Measurements from ENCODE around the gene GRK4. TPM values are rescaled to one million over a fixed set of nuclear protein-coding genes. Genes with fewer than 3 reads are reported as not detected.

GRK4 gene
- total RNA-seq, 2 experiments from 2014 or later = 3.0 to 4.4 TPM

- DNase-seq (no peak), ATAC-seq (peak; percentile 77)
- Mint-ChIP-seq H3K4me3 (no peak overlapping the region), H3K36me3 (peaks cover 1% of the 10 kb centered on the region), H3K9me3 (ENCODE audit: low read depth) (peaks cover 4% of the 10 kb centered on the region), H3K27me3 (peaks cover 37% of the 10 kb centered on the region), H3K27ac (no peak overlapping the region), H3K4me1 (peaks cover 12% of the 10 kb centered on the region)
- CTCF ChIA-PET = interaction anchor here (1.2 to 1.3 kb wide), 2 partner anchors 16 to 43 kb away, joined by 4 read pairs; no protein-coding TSS in a partner anchor
These were observed 58.3 kb downstream of the GRK4 start for GRCh38 chr4:3021627-3022026.

GRCh38 chr4:3022112-3022511 lies 58.7 kb downstream of the GRK4 start:
- ATAC-seq = no peak
- Mint-ChIP-seq H3K9me3 (ENCODE audit: low read depth) (peaks cover 4% of the 10 kb centered on the region), H3K4me1 (peaks cover 12% of the 10 kb centered on the region), H3K27me3 (peaks cover 36% of the 10 kb centered on the region), H3K36me3 (peaks cover 1% of the 10 kb centered on the region), H3K4me3 (no peak overlapping the region), H3K27ac (no peak overlapping the region)
- DNase-seq = no peak
- CTCF ChIA-PET = no interaction called here

- ATAC-seq (no peak), DNase-seq (no peak)
- peaks cover 4% of the 10 kb centered on the region for H3K9me3 Mint-ChIP-seq (ENCODE audit: low read depth)
- CTCF ChIA-PET = no interaction called here
- peaks cover 32% of the 10 kb centered on the region for H3K27me3 Mint-ChIP-seq
- peaks cover 1% of the 10 kb centered on the region for H3K36me3 Mint-ChIP-seq
- H3K4me3 Mint-ChIP-seq = no peak overlapping the region
- peaks cover 12% of the 10 kb centered on the region for H3K4me1 Mint-ChIP-seq
- H3K27ac Mint-ChIP-seq = no peak overlapping the region
These were observed 59.3 kb downstream of the GRK4 start for GRCh38 chr4:3022651-3023050.

- Mint-ChIP-seq H3K36me3 (peaks cover 1% of the 10 kb centered on the region), H3K4me3 (no peak overlapping the region), H3K27ac (no peak overlapping the region), H3K4me1 (peaks cover 10% of the 10 kb centered on the region), H3K27me3 (peaks cover 19% of the 10 kb centered on the region), H3K9me3 (ENCODE audit: low read depth) (peaks cover 4% of the 10 kb centered on the region)
- no peak for ATAC-seq
- CTCF ChIA-PET = no interaction called here
- DNase-seq = no peak
These were observed 62.5 kb downstream of the GRK4 start for GRCh38 chr4:3025881-3026280.

- Mint-ChIP-seq H3K36me3 (peaks cover 1% of the 10 kb centered on the region), H3K27ac (no peak overlapping the region), H3K9me3 (ENCODE audit: low read depth) (peaks cover 4% of the 10 kb centered on the region), H3K4me1 (peaks cover 3% of the 10 kb centered on the region), H3K4me3 (no peak overlapping the region), H3K27me3 (peaks cover 24% of the 10 kb centered on the region)
- DNase-seq = no peak
- ATAC-seq = no peak
- CTCF ChIA-PET = interaction anchor here (0.9 kb wide), 1 partner anchor 46 kb away, joined by 4 read pairs; no protein-coding TSS in a partner anchor
These were observed 63.2 kb downstream of the GRK4 start for GRCh38 chr4:3026540-3026939.

- no peak overlapping the region for H3K27ac Mint-ChIP-seq
These were observed 66.1 kb downstream of the GRK4 start for GRCh38 chr4:3029464-3029863.

GRCh38 chr4:3030566-3031356 lies 67.4 kb downstream of the GRK4 start:
- ATAC-seq = no peak
- Mint-ChIP-seq H3K27ac (no peak overlapping the region), H3K36me3 (no peaks in the 10 kb centered on the region), H3K4me3 (no peak overlapping the region), H3K27me3 (peaks cover 15% of the 10 kb centered on the region), H3K4me1 (no peaks in the 10 kb centered on the region), H3K9me3 (ENCODE audit: low read depth) (no peaks in the 10 kb centered on the region)
- CTCF ChIA-PET = no interaction called here
- no peak for DNase-seq

More at GRCh38 chr4:3029464-3029863, 66.1 kb downstream of the GRK4 start:
- no peak overlapping the region for H3K4me3 Mint-ChIP-seq
- CTCF ChIA-PET = no interaction called here
- no peaks in the 10 kb centered on the region for H3K4me1 Mint-ChIP-seq
- no peaks in the 10 kb centered on the region for H3K36me3 Mint-ChIP-seq
- ATAC-seq = no peak
- no peak for DNase-seq
- H3K9me3 Mint-ChIP-seq (ENCODE audit: low read depth) = no peaks in the 10 kb centered on the region
- peaks cover 12% of the 10 kb centered on the region for H3K27me3 Mint-ChIP-seq

- no peaks in the 10 kb centered on the region for H3K9me3 Mint-ChIP-seq (ENCODE audit: low read depth)
- peaks cover 21% of the 10 kb centered on the region for H3K27me3 Mint-ChIP-seq
- H3K36me3 Mint-ChIP-seq = no peaks in the 10 kb centered on the region
- no peaks in the 10 kb centered on the region for H3K4me1 Mint-ChIP-seq
- no peak for ATAC-seq
- CTCF ChIA-PET = interaction anchor here (1.2 kb wide), 1 partner anchor 17 kb away, joined by 3 read pairs; no protein-coding TSS in a partner anchor
- H3K4me3 Mint-ChIP-seq = no peak overlapping the region
- no peak overlapping the region for H3K27ac Mint-ChIP-seq
- DNase-seq = no peak
These were observed 68.1 kb downstream of the GRK4 start for GRCh38 chr4:3031357-3032082.

- Mint-ChIP-seq H3K27ac (no peak overlapping the region), H3K4me3 (no peak overlapping the region), H3K27me3 (peaks cover 26% of the 10 kb centered on the region), H3K4me1 (peaks cover 20% of the 10 kb centered on the region), H3K9me3 (ENCODE audit: low read depth) (no peaks in the 10 kb centered on the region), H3K36me3 (no peaks in the 10 kb centered on the region)
- CTCF ChIA-PET = interaction anchor here (0.5 to 2.1 kb wide), 3 partner anchors 15 to 257 kb away, joined by 3 to 13 read pairs (median 4); no protein-coding TSS in a partner anchor
- DNase-seq = no peak
- no peak for ATAC-seq
These were observed 70.9 kb downstream of the GRK4 start for GRCh38 chr4:3034231-3034630.

GRCh38 chr4:3035249-3035648 lies 71.9 kb downstream of the GRK4 start:
- H3K4me1 Mint-ChIP-seq = peaks cover 24% of the 10 kb centered on the region
- no peak overlapping the region for H3K27ac Mint-ChIP-seq
- no peak overlapping the region for H3K4me3 Mint-ChIP-seq
- CTCF ChIA-PET = interaction anchor here (0.9 to 1.7 kb wide), 3 partner anchors 14 to 71 kb away, joined by 3 to 4 read pairs (median 4); no protein-coding TSS in a partner anchor
- H3K36me3 Mint-ChIP-seq = no peaks in the 10 kb centered on the region
- peaks cover 26% of the 10 kb centered on the region for H3K27me3 Mint-ChIP-seq
- H3K9me3 Mint-ChIP-seq (ENCODE audit: low read depth) = no peaks in the 10 kb centered on the region
- ATAC-seq (no peak), DNase-seq (no peak)

- peaks cover 28% of the 10 kb centered on the region for H3K4me1 Mint-ChIP-seq
- H3K4me3 Mint-ChIP-seq = no peak overlapping the region
- H3K27ac Mint-ChIP-seq = no peak overlapping the region
- DNase-seq (no peak), ATAC-seq (no peak)
- peaks cover 25% of the 10 kb centered on the region for H3K27me3 Mint-ChIP-seq
- no peaks in the 10 kb centered on the region for H3K36me3 Mint-ChIP-seq
- CTCF ChIA-PET = interaction anchor here (0.9 to 4.2 kb wide), 3 partner anchors 20 to 72 kb away, joined by 3 to 26 read pairs (median 4); no protein-coding TSS in a partner anchor
- H3K9me3 Mint-ChIP-seq (ENCODE audit: low read depth) = no peaks in the 10 kb centered on the region
These were observed 72.3 kb downstream of the GRK4 start for GRCh38 chr4:3035674-3036073.

GRCh38 chr4:3036131-3036952 lies 73.0 kb downstream of the GRK4 start:
- no peak for DNase-seq
- Mint-ChIP-seq H3K9me3 (ENCODE audit: low read depth) (no peaks in the 10 kb centered on the region), H3K4me1 (peaks cover 35% of the 10 kb centered on the region), H3K27me3 (peaks cover 20% of the 10 kb centered on the region), H3K27ac (no peak overlapping the region), H3K36me3 (no peaks in the 10 kb centered on the region), H3K4me3 (no peak overlapping the region)
- CTCF ChIA-PET = interaction anchor here (0.7 to 4.2 kb wide), 11 partner anchors 9 to 75 kb away, joined by 3 to 29 read pairs (median 4); no protein-coding TSS in a partner anchor
- ATAC-seq = no peak

GRCh38 chr4:3037957-3038461 lies 74.6 kb downstream of the GRK4 start:
- Mint-ChIP-seq H3K4me1 (peaks cover 50% of the 10 kb centered on the region), H3K27ac (peak overlapping the region; percentile 61), H3K36me3 (no peaks in the 10 kb centered on the region), H3K27me3 (peaks cover 18% of the 10 kb centered on the region), H3K9me3 (ENCODE audit: low read depth) (no peaks in the 10 kb centered on the region), H3K4me3 (peak overlapping the region; percentile 12)
- no peak for DNase-seq
- CTCF ChIA-PET = interaction anchor here (0.7 to 4.2 kb wide), 20 partner anchors 8 to 1465 kb away, joined by 3 to 29 read pairs (median 5); partner anchors contain the start of genes GRK4 and NOP14
- no peak for ATAC-seq

All from activated CD8-positive, alpha-beta memory T cell treated with anti-CD3 and anti-CD28 coated beads, Interleukin-2, amount 10 ng/mL, durations not matched to agents 7 days and 5 days (primary cell).